Measurements from ENCODE around the gene CTTN. TPM values are rescaled to one million over a fixed set of nuclear protein-coding genes. Genes with fewer than 3 reads are reported as not detected.
A peak's percentile ranks its signal among the peaks of the same experiment; 100 is the strongest.

The CTTN gene
- total and polyA plus RNA-seq, 2 experiments from 2014 or later: 249 to 268 TPM

GRCh38 chr11:70462818-70463477 lies 64.6 kb downstream of the CTTN start:
- Histone ChIP-seq H2AFZ (no peak overlapping the region), H3K9me3 (ENCODE audit: low read depth) (no peaks in the 10 kb centered on the region), H4K20me1 (ENCODE audit: insufficient read depth) (no peaks in the 10 kb centered on the region), H3K4me1 (ENCODE audit: insufficient read depth) (no peaks in the 10 kb centered on the region), H3K4me2 (ENCODE audit: unreplicated experiment) (no peak overlapping the region), H3K79me2 (ENCODE audit: insufficient read depth) (no peaks in the 10 kb centered on the region), H3K36me3 (ENCODE audit: low read depth) (no peaks in the 10 kb centered on the region), H3K9ac (no peak overlapping the region), H3K4me3 (no peak overlapping the region), H3K27me3 (replicated peaks; ENCODE audit: insufficient read depth) (peaks cover 2% of the 10 kb centered on the region; the same call in 1 of the 2 replicates), H3K9me2 (ENCODE audit: insufficient read depth) (no peaks in the 10 kb centered on the region), H3K27ac (no peak overlapping the region), H3F3A (ENCODE audit: insufficient read depth) (no peaks in the 10 kb centered on the region)
- TF ChIP-seq EZH2 (IDR thresholded peaks at IDR 0.05; ENCODE audit: insufficient read depth, poor library complexity, severe bottlenecking): no peak
- no peak for TF ChIP-seq EZH2phosphoT487 (IDR thresholded peaks at IDR 0.05; ENCODE audit: insufficient read depth, low read depth)
- 58 to 75% methylated on average over 8 to 12 of the region's 12 CpGs for WGBS, 2 experiments (ENCODE audit: low coverage in 1 of 2, low lambda C conversion rate in 2 of 2, missing lambda C conversion rate in 2 of 2)
- DNase-seq: no peak
- in situ Hi-C loops (cut with MboI): no loop called here

GRCh38 chr11:70463478-70464255 lies 65.3 kb downstream of the CTTN start:
- TF ChIP-seq EZH2 (IDR thresholded peaks at IDR 0.05; ENCODE audit: insufficient read depth, poor library complexity, severe bottlenecking) (no peak), EZH2phosphoT487 (IDR thresholded peaks at IDR 0.05; ENCODE audit: insufficient read depth, low read depth) (no peak)
- Histone ChIP-seq H3K9me3 (ENCODE audit: low read depth) (no peaks in the 10 kb centered on the region), H3K27ac (no peak overlapping the region), H3K9me2 (ENCODE audit: insufficient read depth) (no peaks in the 10 kb centered on the region), H3K36me3 (ENCODE audit: low read depth) (no peaks in the 10 kb centered on the region), H3K79me2 (ENCODE audit: insufficient read depth) (no peaks in the 10 kb centered on the region), H3K4me2 (ENCODE audit: unreplicated experiment) (no peak overlapping the region), H2AFZ (no peak overlapping the region), H3K4me1 (ENCODE audit: insufficient read depth) (no peaks in the 10 kb centered on the region), H3K9ac (no peak overlapping the region), H3F3A (ENCODE audit: insufficient read depth) (no peaks in the 10 kb centered on the region), H3K27me3 (replicated peaks; ENCODE audit: insufficient read depth) (peaks cover 9% of the 10 kb centered on the region), H3K4me3 (no peak overlapping the region), H4K20me1 (ENCODE audit: insufficient read depth) (no peaks in the 10 kb centered on the region)
- DNase-seq: no peak
- in situ Hi-C loops (cut with MboI): no loop called here
- WGBS, 2 experiments (ENCODE audit: low coverage in 1 of 2, low lambda C conversion rate in 2 of 2, missing lambda C conversion rate in 2 of 2): 85 to 88% methylated on average over 45 to 61 of the region's 61 CpGs

- Histone ChIP-seq H3F3A (ENCODE audit: insufficient read depth) (no peaks in the 10 kb centered on the region), H3K79me2 (ENCODE audit: insufficient read depth) (no peaks in the 10 kb centered on the region), H3K9me2 (ENCODE audit: insufficient read depth) (no peaks in the 10 kb centered on the region), H2AFZ (no peak overlapping the region), H3K27ac (no peak overlapping the region), H3K4me1 (ENCODE audit: insufficient read depth) (no peaks in the 10 kb centered on the region), H3K36me3 (ENCODE audit: low read depth) (no peaks in the 10 kb centered on the region), H3K4me3 (no peak overlapping the region), H4K20me1 (ENCODE audit: insufficient read depth) (no peaks in the 10 kb centered on the region), H3K27me3 (replicated peaks; ENCODE audit: insufficient read depth) (peaks cover 16% of the 10 kb centered on the region), H3K4me2 (ENCODE audit: unreplicated experiment) (no peak overlapping the region), H3K9me3 (ENCODE audit: low read depth) (no peaks in the 10 kb centered on the region), H3K9ac (no peak overlapping the region)
- 60 to 63% methylated on average over 16 to 20 of the region's 20 CpGs for WGBS, 2 experiments (ENCODE audit: low coverage in 1 of 2, low lambda C conversion rate in 2 of 2, missing lambda C conversion rate in 2 of 2)
- DNase-seq: no peak
- TF ChIP-seq EZH2phosphoT487 (IDR thresholded peaks at IDR 0.05; ENCODE audit: insufficient read depth, low read depth) (no peak), EZH2 (IDR thresholded peaks at IDR 0.05; ENCODE audit: insufficient read depth, poor library complexity, severe bottlenecking) (no peak)
- in situ Hi-C loops (cut with MboI): no loop called here
These were observed 66.4 kb downstream of the CTTN start for GRCh38 chr11:70464509-70465361.

- H3K9ac ChIP-seq: no peak overlapping the region
- 60 to 62% methylated on average over 10 of the region's 10 CpGs for WGBS, 2 experiments (ENCODE audit: low coverage in 1 of 2, low lambda C conversion rate in 2 of 2, missing lambda C conversion rate in 2 of 2)
- no peaks in the 10 kb centered on the region for H3K36me3 ChIP-seq (ENCODE audit: low read depth)
- H3K4me3 ChIP-seq: no peak overlapping the region
- no peaks in the 10 kb centered on the region for H3K4me1 ChIP-seq (ENCODE audit: insufficient read depth)
- in situ Hi-C loops (cut with MboI): no loop called here
- H4K20me1 ChIP-seq (ENCODE audit: insufficient read depth): no peaks in the 10 kb centered on the region
- H3K9me2 ChIP-seq (ENCODE audit: insufficient read depth): no peaks in the 10 kb centered on the region
- peak; percentile 46 for DNase-seq
- H3K79me2 ChIP-seq (ENCODE audit: insufficient read depth): no peaks in the 10 kb centered on the region
- no peak overlapping the region for H3K27ac ChIP-seq
- H3F3A ChIP-seq (ENCODE audit: insufficient read depth): no peaks in the 10 kb centered on the region
- H3K27me3 ChIP-seq (replicated peaks; ENCODE audit: insufficient read depth): peaks cover 16% of the 10 kb centered on the region
- H3K9me3 ChIP-seq (ENCODE audit: low read depth): no peaks in the 10 kb centered on the region
- TF ChIP-seq EZH2phosphoT487 (IDR thresholded peaks at IDR 0.05; ENCODE audit: insufficient read depth, low read depth) (no peak), EZH2 (IDR thresholded peaks at IDR 0.05; ENCODE audit: insufficient read depth, poor library complexity, severe bottlenecking) (no peak)
- no peak overlapping the region for H2AFZ ChIP-seq
- no peak overlapping the region for H3K4me2 ChIP-seq (ENCODE audit: unreplicated experiment)
These were observed 67.8 kb downstream of the CTTN start for GRCh38 chr11:70466154-70466553.
